HCT116 (cell line): ENCODE data around the gene C10orf105. TPM values are rescaled to one million over a fixed set of nuclear protein-coding genes. Genes with fewer than 3 reads are reported as not detected.

ENCODE experiments used
- ATAC-seq: fragments of 200-7000 bp; cut with Tn5 transposase; 2 replicates; pipeline ENCODE4 v1.9.1; 2020; ENCODE audit warnings: mild to moderate bottlenecking, moderate library complexity
- BruUV-seq: library from RNA; stranded (reverse); fragments of 400-500 nt; replicated peaks from 2 replicates; lab custom pipeline; 2021; lab: Mats Ljungman, UMichigan
- CTCF ChIA-PET: fragments of 300-600 bp; sonication (Branson Sonifier 250); formaldehyde crosslinking; loops from one replicate; lab custom pipeline; 2021; ENCODE audit warnings: antibody characterized with exemption; lab: Charles Lee
- POLR2A ChIA-PET: fragments of 300-600, 350-600 bp; sonication (Branson Sonifier 250); formaldehyde crosslinking; loops from one replicate; lab custom pipeline; 2021; ENCODE audit warnings: antibody characterized with exemption; lab: Charles Lee
- RAD21 ChIA-PET, 2 experiments: fragments of 300-600 bp; sonication (Branson Sonifier 250); formaldehyde crosslinking; loops; one replicate each; lab custom pipeline; 2023; ENCODE audit warnings: low total read pairs in 2 of 2; ENCODE audit not compliant: uncharacterized antibody in 2 of 2, unreplicated experiment in 2 of 2, low non-redundant PET in 1 of 2; lab: Charles Lee
- DNase-seq: peaks from one replicate; pipeline ENCODE4 v3.0.0-alpha.2; 2010; ENCODE audit warnings: low read depth, low spot score
- H2AFZ ChIP-seq: fragments of 200-600 bp; shearing (Covaris generic), sonication (generic); 2 replicates; pipeline ENCODE4 v1.6.1; 2017; ENCODE audit warnings: low read depth, mixed run types, mixed read lengths, antibody characterized with exemption, low read length; ENCODE audit not compliant: poor library complexity, severe bottlenecking
- H3K27ac ChIP-seq: 2 replicates; pipeline ENCODE4 v1.5.1; 2012; ENCODE audit warnings: low read depth, low read length
- H3K27me3 ChIP-seq: fragments of 200-600 bp; sonication (generic); 2 replicates; pipeline ENCODE4 v1.6.1; 2016; ENCODE audit warnings: mixed run types, low read length, mixed read lengths; ENCODE audit not compliant: insufficient read depth
- H3K36me3 ChIP-seq, 2 experiments: fragments of 200-500 bp in 1 of 2; fragments of 200-600 bp in 1 of 2; sonication (Bioruptor generic) in 1 of 2; sonication (generic) in 1 of 2; 2 replicates each; pipeline versions ENCODE4 v1.5.1 to v1.6.1; 2014 to 2016; ENCODE audit warnings: low read length in 2 of 2, inconsistent platforms in 1 of 2, mixed read lengths in 1 of 2, mixed run types in 1 of 2; ENCODE audit not compliant: insufficient read depth in 2 of 2, control insufficient read depth in 1 of 2
- H3K4me1 ChIP-seq, 2 experiments: fragments of 200-600 bp in 1 of 2; sonication (generic) in 1 of 2; 2 replicates each; pipeline versions ENCODE4 v1.5.1 to v1.6.1; 2012 to 2017; ENCODE audit warnings: low read length in 2 of 2, inconsistent platforms in 1 of 2, mild to moderate bottlenecking in 1 of 2, mixed read lengths in 1 of 2, mixed run types in 1 of 2, moderate library complexity in 1 of 2; ENCODE audit not compliant: insufficient read depth in 2 of 2, control insufficient read depth in 1 of 2
- H3K4me2 ChIP-seq: fragments of 200-600 bp; sonication (generic); 2 replicates; pipeline ENCODE4 v1.6.1; 2017; ENCODE audit warnings: mixed run types, low read length, mixed read lengths
- H3K4me3 ChIP-seq, 2 experiments: fragments of 200-600 bp in 1 of 2; sonication (generic) in 1 of 2; replicated peaks in 1 of 2; 2 replicates each; pipeline ENCODE4 v1.5.1; 2011 to 2016; ENCODE audit warnings: low read length in 2 of 2, control low read depth in 1 of 2, low read depth in 1 of 2, mild to moderate bottlenecking in 1 of 2, mixed read lengths in 1 of 2, mixed run types in 1 of 2
- H3K79me2 ChIP-seq: fragments of 200-600 bp; sonication (generic); 2 replicates; pipeline ENCODE4 v1.6.1; 2017; ENCODE audit warnings: mild to moderate bottlenecking, mixed run types, low read length, moderate library complexity, mixed read lengths; ENCODE audit not compliant: insufficient read depth
- H3K9ac ChIP-seq: fragments of 200-600 bp; sonication (generic); 2 replicates; pipeline ENCODE4 v1.6.1; 2016; ENCODE audit warnings: low read length, mixed read lengths
- H3K9me2 ChIP-seq: fragments of 200-600 bp; sonication (generic), shearing (Covaris generic); 2 replicates; pipeline ENCODE4 v1.6.1; 2017; ENCODE audit warnings: mixed run types, mild to moderate bottlenecking, moderate library complexity; ENCODE audit not compliant: insufficient read depth
- H3K9me3 ChIP-seq, 2 experiments: fragments of 200-500 bp in 1 of 2; fragments of 200-600 bp in 1 of 2; sonication (Bioruptor generic) in 1 of 2; sonication (generic) in 1 of 2; 2 replicates each; pipeline ENCODE4 v1.6.1; 2014 to 2017; ENCODE audit warnings: low read length in 2 of 2, mixed read lengths in 2 of 2, inconsistent platforms in 1 of 2, low read depth in 1 of 2, mild to moderate bottlenecking in 1 of 2, mixed run types in 1 of 2, moderate library complexity in 1 of 2; ENCODE audit not compliant: control insufficient read depth in 1 of 2, insufficient read depth in 1 of 2
- H4K20me1 ChIP-seq: fragments of 200-600 bp; sonication (generic), shearing (Covaris generic); 2 replicates; pipeline ENCODE4 v1.6.1; 2017; ENCODE audit warnings: mixed run types, mild to moderate bottlenecking, moderate library complexity; ENCODE audit not compliant: insufficient read depth
- ATF3 ChIP-seq: IDR thresholded peaks from 2 replicates; pipeline ENCODE4 v1.6.1; 2012
- CEBPB ChIP-seq: IDR thresholded peaks from 2 replicates; pipeline ENCODE4 v1.6.1; 2012; ENCODE audit warnings: low read depth
- ELF1 ChIP-seq: IDR thresholded peaks from 2 replicates; pipeline ENCODE4 v1.6.1; 2012; ENCODE audit warnings: low read depth, borderline replicate concordance
- EZH2 ChIP-seq: fragments of 200-600 bp; sonication (generic); IDR thresholded peaks from 2 replicates; pipeline ENCODE4 v1.6.1; 2017; ENCODE audit warnings: antibody characterized with exemption, mixed run types
- EZH2phosphoT487 ChIP-seq: fragments of 200-600 bp; IDR thresholded peaks from 2 replicates; pipeline ENCODE4 v1.6.1; 2018; ENCODE audit warnings: antibody characterized with exemption, borderline replicate concordance
- MAX ChIP-seq: IDR thresholded peaks from 2 replicates; pipeline ENCODE4 v1.6.1; 2012
- POLR2A ChIP-seq: IDR thresholded peaks from 2 replicates; pipeline ENCODE4 v1.7.0; 2011; ENCODE audit warnings: borderline replicate concordance; ENCODE audit not compliant: insufficient read depth, insufficient read length; ENCODE audit errors: extremely low read depth
- POLR2AphosphoS5 ChIP-seq: IDR thresholded peaks from 2 replicates; pipeline ENCODE4 v1.6.1; 2011; ENCODE audit warnings: mild to moderate bottlenecking, low read depth, low read length, moderate library complexity
- RAD21 ChIP-seq: IDR thresholded peaks from 2 replicates; pipeline ENCODE4 v1.6.1; 2012; ENCODE audit warnings: low read depth, mild to moderate bottlenecking
- REST ChIP-seq: IDR thresholded peaks from 2 replicates; pipeline ENCODE4 v1.6.1; 2012; ENCODE audit warnings: low read depth
- SIN3A ChIP-seq: IDR thresholded peaks from 2 replicates; pipeline ENCODE4 v1.6.1; 2012; ENCODE audit warnings: low read depth
- SP1 ChIP-seq: IDR thresholded peaks from 2 replicates; pipeline ENCODE4 v1.6.1; 2012; ENCODE audit warnings: low read depth
- YY1 ChIP-seq: IDR thresholded peaks from 2 replicates; pipeline ENCODE4 v1.6.1; 2011; ENCODE audit warnings: low read length, low read depth, moderate library complexity, mild to moderate bottlenecking; ENCODE audit not compliant: insufficient replicate concordance; ENCODE audit errors: extremely low read depth
- ZBTB33 ChIP-seq: IDR thresholded peaks from 2 replicates; pipeline ENCODE4 v1.6.1; 2011; ENCODE audit warnings: mild to moderate bottlenecking, low read length, moderate library complexity; ENCODE audit not compliant: insufficient replicate concordance; ENCODE audit errors: extremely low read depth
- ZNF274 ChIP-seq: fragments of 200-500 bp; sonication (Bioruptor generic); IDR thresholded peaks from 2 replicates; pipeline ENCODE4 v1.6.1; 2014; ENCODE audit warnings: mild to moderate bottlenecking, low read depth, low read length, inconsistent platforms
- intact Hi-C: fragments of 100-400 bp; cut with micrococcal nuclease; formaldehyde crosslinking; loops from 2 replicates; pipeline ENCODE4 v1.10.0; 2022
- total RNA-seq: library from RNA; stranded (reverse); gene quantifications from one replicate; pipeline ENCODE4 v1.2.1, GENCODE V29; 2021; ENCODE audit not compliant: unreplicated experiment

Gene C10orf105
- total RNA-seq, 1 experiment from 2014 or later: not detected

- Histone ChIP-seq H3K9me2 (no peaks in the 10 kb centered on the region), H3K9me3 (no peaks in the 10 kb centered on the region), H3K4me2 (no peak overlapping the region), H3K79me2 (no peaks in the 10 kb centered on the region), H3K27me3 (no peaks in the 10 kb centered on the region), H4K20me1 (no peaks in the 10 kb centered on the region), H3K4me3 (no peak overlapping the region), H3K27ac (no peak overlapping the region), H3K36me3 (no peaks in the 10 kb centered on the region), H3K4me1 (peaks cover 0 to 10% of the 10 kb centered on the region in 2 experiments; a peak in 2 of 4 replicates), H2AFZ (no peak overlapping the region), H3K9ac (no peak overlapping the region)
- CTCF ChIA-PET: interaction anchor here (1.7 kb wide), 1 partner anchor 58 kb away, joined by 4 read pairs; the partner anchor contains the start of gene VSIR
- DNase-seq (no peak), ATAC-seq (no peak)
- intact Hi-C loops: no loop called here
- no TSS peak for BruUV-seq
- POLR2A ChIA-PET: no interaction called here
- TF ChIP-seq POLR2AphosphoS5 (no peak), EZH2 (no peak), POLR2A (no peak)
- RAD21 ChIA-PET: no interaction called here
Observed at GRCh38 chr10:71715026-71715425, 4.6 kb downstream of the C10orf105 start.

- Histone ChIP-seq H3K9me2 (no peaks in the 10 kb centered on the region), H3K27me3 (no peaks in the 10 kb centered on the region), H3K4me1 (peaks cover 0 to 10% of the 10 kb centered on the region in 2 experiments; a peak in 2 of 4 replicates), H2AFZ (no peak overlapping the region), H3K4me2 (no peak overlapping the region), H4K20me1 (no peaks in the 10 kb centered on the region), H3K79me2 (no peaks in the 10 kb centered on the region), H3K9ac (no peak overlapping the region), H3K36me3 (no peaks in the 10 kb centered on the region), H3K27ac (no peak overlapping the region), H3K9me3 (no peaks in the 10 kb centered on the region), H3K4me3 (no peak overlapping the region)
- DNase-seq (no peak), ATAC-seq (no peak)
- TF ChIP-seq POLR2AphosphoS5 (no peak), SIN3A (no peak), MAX (no peak), CEBPB (no peak), RAD21 (no peak), ZNF274 (no peak), SP1 (no peak), EZH2phosphoT487 (no peak), YY1 (no peak), ATF3 (no peak), ZBTB33 (no peak), ELF1 (no peak), REST (no peak), POLR2A (no peak)
- intact Hi-C loops: no loop called here
- ChIA-PET CTCF (interaction anchor here (1.7 kb wide), 1 partner anchor 58 kb away, joined by 4 read pairs; the partner anchor contains the start of gene VSIR), RAD21 (no interaction called here), POLR2A (no interaction called here)
- no TSS peak for BruUV-seq
Observed at GRCh38 chr10:71714592-71714991, 5.0 kb downstream of the C10orf105 start.
